ENCODE measurements around the gene CNBD2.
"Not testable (repeated sequence)": the region's sequence is repeated elsewhere in the genome, so short reads cannot be mapped to it uniquely, and the experiment has no call there.

Gene CNBD2

DNA sequence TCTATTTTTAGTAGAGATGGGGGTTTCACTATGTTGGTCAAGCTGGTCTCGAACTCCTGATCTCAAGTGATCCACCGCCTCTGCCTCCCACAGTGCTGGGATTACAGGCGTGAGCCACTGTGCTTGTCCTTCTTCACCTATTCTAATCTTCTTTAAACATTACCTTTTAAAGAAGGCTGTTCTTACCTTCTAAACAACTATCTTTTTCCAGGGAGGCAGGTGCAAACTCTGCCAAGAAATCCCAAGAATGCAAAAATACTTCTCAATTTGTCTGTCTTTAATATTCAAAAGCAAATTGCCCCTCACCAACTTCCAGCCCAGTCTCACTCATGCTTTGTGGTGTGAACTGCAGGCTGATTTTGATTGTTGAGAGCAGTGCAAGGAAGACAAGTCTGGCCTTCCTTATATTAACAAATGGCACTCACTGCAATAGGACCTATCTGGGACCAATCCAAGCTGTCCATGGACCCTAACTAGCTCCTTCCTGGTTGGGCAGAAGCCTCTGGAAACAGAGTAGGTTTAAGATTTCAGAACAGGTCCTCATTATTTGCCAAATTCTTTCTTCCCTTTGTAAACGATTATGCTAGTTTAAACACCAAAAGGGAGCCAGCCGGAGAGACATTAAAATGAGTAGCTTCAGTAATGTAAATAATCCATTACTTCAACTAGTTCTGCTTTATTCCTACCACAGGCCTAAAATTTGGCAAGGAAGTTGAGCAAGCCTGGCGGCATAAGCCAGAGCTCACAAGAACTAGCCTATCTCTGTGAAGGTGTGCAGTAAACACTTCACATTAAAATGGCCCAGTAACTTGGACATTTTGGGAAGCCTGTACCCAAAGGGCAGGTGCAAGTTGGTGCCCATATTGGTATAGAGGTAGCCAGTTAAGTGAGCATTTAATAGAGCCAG is 15.7 kb upstream of the CNBD2 start:
- peak; percentile 37 for DNase-seq (ENCODE audit: low read depth)
- Histone ChIP-seq H3K36me3 (ENCODE audit: control insufficient read depth, insufficient read depth, low read length, severe bottlenecking) (peaks cover 11% of the 10 kb centered on the region), H3K9ac (ENCODE audit: low read length) (peak overlapping the region; percentile 99), H3K4me3 (ENCODE audit: low read length) (peak overlapping the region; percentile 95), H3K27me3 (replicated peaks; ENCODE audit: control insufficient read depth, insufficient read depth, low read length) (no peaks in the 10 kb centered on the region), H3K4me1 (ENCODE audit: control insufficient read depth, insufficient read depth, low read length) (peaks cover 30% of the 10 kb centered on the region), H3K9me3 (ENCODE audit: control insufficient read depth, low read length) (no peaks in the 10 kb centered on the region)

DNA sequence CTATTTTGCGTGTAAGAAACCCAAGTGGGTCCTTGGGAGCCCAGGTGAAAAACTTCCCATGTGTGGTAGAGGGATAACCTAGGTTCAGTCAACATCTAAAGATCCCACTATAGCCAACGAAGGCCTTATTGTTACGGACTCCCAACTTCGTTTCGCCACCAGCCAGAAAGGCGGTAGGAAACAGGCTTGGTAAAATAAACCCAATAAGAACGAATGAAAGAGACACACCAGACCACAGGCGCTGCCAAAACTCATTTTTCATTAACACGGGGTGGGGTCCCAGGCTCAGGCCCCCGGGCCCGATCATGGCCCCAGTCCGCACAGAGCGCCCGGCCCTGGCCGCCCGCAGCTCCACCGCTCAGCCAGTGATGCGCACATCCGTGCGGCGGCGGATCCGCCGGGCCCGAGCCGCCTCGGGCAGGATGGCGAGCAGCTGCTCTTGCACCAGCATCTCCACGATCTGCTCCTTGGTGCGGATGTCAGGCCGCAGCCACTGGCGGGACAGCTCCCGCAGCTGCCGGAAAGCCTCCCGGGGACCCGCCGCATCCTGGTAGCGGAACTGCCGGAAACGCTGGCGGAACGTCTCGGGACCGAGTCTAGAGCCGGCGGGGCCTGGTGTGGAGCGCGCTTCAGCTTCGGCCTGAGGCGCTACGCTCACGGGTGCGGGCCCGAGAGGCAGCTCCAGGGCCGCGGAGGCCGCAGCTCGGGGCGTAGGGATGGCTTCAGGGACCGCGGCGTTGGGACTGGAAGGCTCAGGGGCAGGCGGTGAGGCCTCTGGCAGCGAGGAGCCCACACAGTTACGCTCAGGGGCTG is 14.8 kb upstream of the CNBD2 start:
- Histone ChIP-seq H3K36me3 (ENCODE audit: control insufficient read depth, insufficient read depth, low read length, severe bottlenecking) (peaks cover 4% of the 10 kb centered on the region), H3K4me3 (ENCODE audit: low read length) (peak overlapping the region; percentile 95), H3K9ac (ENCODE audit: low read length) (peak overlapping the region; percentile 99), H3K27me3 (replicated peaks; ENCODE audit: control insufficient read depth, insufficient read depth, low read length) (no peaks in the 10 kb centered on the region), H3K4me1 (ENCODE audit: control insufficient read depth, insufficient read depth, low read length) (peaks cover 24% of the 10 kb centered on the region), H3K9me3 (ENCODE audit: control insufficient read depth, low read length) (no peaks in the 10 kb centered on the region)
- DNase-seq (ENCODE audit: low read depth), result peak; percentile 71

DNA sequence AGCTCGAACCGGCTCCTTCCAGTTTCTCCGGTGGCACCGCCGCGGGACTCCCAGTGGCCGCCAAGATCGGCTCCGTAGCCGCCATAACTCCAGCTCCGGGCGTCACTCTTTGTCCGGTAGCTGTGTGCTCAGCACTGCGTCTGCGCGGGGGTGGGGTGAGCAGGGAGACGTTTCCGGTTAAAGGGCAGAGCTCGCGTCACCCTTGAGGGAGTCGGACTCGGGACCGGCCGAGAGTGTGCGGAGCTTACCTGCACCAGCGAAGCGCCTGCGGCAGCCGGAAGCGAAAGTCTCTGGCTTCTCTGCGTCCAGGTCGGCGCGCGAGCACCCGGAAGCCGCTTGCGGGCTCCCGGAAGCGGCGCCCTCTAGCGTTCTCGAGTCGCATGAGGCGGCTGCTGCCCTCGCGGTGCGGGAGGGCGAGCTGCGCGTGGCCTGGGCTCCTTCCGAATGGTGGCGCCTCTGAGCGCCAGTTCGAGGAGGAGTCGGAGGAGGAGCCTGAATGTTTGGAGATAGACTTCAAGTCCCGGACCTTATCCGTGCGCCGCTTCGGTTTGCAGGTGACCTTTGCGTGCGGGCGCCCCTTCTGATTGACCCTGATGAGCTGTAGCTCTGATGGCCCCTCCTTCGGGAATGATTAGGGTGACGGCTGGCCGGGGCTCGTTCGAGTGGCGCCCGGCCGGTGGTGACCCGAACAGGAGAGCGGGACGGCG is 14.0 kb upstream of the CNBD2 start, which contains the start of gene SCAND1:
SCAND1 (minus strand) TSS at position 303 of the 707 bp plus-strand sequence; CDS start at position 85, 218 bp downstream.
- peaks cover 24% of the 10 kb centered on the region for H3K4me1 ChIP-seq (ENCODE audit: control insufficient read depth, insufficient read depth, low read length)
- H3K27me3 ChIP-seq (replicated peaks; ENCODE audit: control insufficient read depth, insufficient read depth, low read length), result no peaks in the 10 kb centered on the region
- no peaks in the 10 kb centered on the region for H3K9me3 ChIP-seq (ENCODE audit: control insufficient read depth, low read length)
- peak within 1 kb of the TSS; percentile 99 for H3K9ac ChIP-seq (ENCODE audit: low read length)
- H3K36me3 ChIP-seq (ENCODE audit: control insufficient read depth, insufficient read depth, low read length, severe bottlenecking), result no peaks in the 10 kb centered on the region
- peak within 1 kb of the TSS; percentile 95 for H3K4me3 ChIP-seq (ENCODE audit: low read length)
- DNase-seq (ENCODE audit: low read depth), result peak; percentile 99

DNA sequence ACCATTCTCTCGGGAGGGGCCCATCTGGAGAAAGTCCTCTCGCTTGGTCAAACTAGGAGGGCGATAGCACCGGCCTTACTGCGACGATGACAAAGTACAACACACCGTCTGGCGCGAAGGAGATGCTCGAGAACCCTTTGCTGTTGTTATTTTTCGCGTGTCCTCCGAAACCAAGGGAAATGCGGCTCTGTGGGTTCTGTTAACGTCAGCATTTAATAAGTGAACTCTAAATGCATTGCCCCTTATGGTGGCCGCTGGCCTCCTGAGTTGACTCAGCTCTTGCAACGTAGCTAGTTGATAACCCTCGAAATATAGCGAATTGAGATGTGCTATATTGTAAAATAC is 13.5 kb upstream of the CNBD2 start:
- Histone ChIP-seq H3K9me3 (ENCODE audit: control insufficient read depth, low read length) (no peaks in the 10 kb centered on the region), H3K4me3 (ENCODE audit: low read length) (peak overlapping the region; percentile 95), H3K9ac (ENCODE audit: low read length) (peak overlapping the region; percentile 99), H3K27me3 (replicated peaks; ENCODE audit: control insufficient read depth, insufficient read depth, low read length) (no peaks in the 10 kb centered on the region), H3K4me1 (ENCODE audit: control insufficient read depth, insufficient read depth, low read length) (peaks cover 24% of the 10 kb centered on the region), H3K36me3 (ENCODE audit: control insufficient read depth, insufficient read depth, low read length, severe bottlenecking) (no peaks in the 10 kb centered on the region)
- peak; percentile 66 for DNase-seq (ENCODE audit: low read depth)

DNA sequence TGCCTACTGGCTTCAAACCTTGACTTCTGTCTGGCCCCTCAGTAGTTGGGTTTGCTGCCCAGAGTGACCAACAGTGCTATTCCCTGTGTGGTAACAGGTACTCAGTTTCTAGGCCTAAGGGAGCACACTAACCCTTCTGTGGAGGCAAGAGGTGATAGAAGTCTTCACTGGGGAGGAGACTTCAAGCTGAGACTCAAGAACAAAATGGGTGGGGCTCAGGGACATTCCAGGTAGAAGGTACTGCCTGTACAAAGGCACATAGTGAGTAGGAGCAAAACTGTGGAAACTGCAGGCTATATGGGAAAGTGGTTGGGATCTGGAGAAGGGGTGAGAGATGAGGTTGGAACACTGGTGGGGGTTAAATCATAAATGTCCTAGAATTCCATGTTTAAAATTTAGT is 11.8 kb upstream of the CNBD2 start:
- H3K36me3 ChIP-seq (ENCODE audit: control insufficient read depth, insufficient read depth, low read length, severe bottlenecking), result no peaks in the 10 kb centered on the region
- no peaks in the 10 kb centered on the region for H3K27me3 ChIP-seq (replicated peaks; ENCODE audit: control insufficient read depth, insufficient read depth, low read length)
- no peak for DNase-seq (ENCODE audit: low read depth)
- no peak overlapping the region for H3K4me3 ChIP-seq (ENCODE audit: low read length)
- no peak overlapping the region for H3K9ac ChIP-seq (ENCODE audit: low read length)
- peaks cover 24% of the 10 kb centered on the region for H3K4me1 ChIP-seq (ENCODE audit: control insufficient read depth, insufficient read depth, low read length)
- no peaks in the 10 kb centered on the region for H3K9me3 ChIP-seq (ENCODE audit: control insufficient read depth, low read length)

DNA sequence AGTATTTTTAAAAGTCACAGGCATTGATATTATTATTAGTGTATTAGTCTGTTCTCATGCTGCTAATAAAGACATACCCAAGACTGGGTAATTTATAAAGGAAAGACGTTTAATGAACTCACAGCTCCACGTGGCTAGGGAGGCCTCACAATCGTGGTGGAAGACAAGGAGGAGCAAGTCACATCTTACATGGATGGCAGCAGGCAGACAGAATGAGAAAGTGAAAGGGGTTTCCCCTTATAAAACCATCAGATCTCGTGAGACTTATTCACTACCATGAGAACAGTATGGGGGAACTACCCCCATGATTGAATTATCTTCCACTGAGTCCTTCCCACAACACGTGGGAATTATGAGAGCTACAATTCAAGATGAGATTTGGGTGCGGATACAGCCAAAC is 9.1 kb upstream of the CNBD2 start:
- DNase-seq (ENCODE audit: low read depth); H3K36me3 ChIP-seq (ENCODE audit: control insufficient read depth, insufficient read depth, low read length, severe bottlenecking); H3K9me3 ChIP-seq (ENCODE audit: control insufficient read depth, low read length); H3K4me1 ChIP-seq (ENCODE audit: control insufficient read depth, insufficient read depth, low read length); H3K9ac ChIP-seq (ENCODE audit: low read length); H3K27me3 ChIP-seq (replicated peaks; ENCODE audit: control insufficient read depth, insufficient read depth, low read length); H3K4me3 ChIP-seq (ENCODE audit: low read length): not testable (repeated sequence)

DNA sequence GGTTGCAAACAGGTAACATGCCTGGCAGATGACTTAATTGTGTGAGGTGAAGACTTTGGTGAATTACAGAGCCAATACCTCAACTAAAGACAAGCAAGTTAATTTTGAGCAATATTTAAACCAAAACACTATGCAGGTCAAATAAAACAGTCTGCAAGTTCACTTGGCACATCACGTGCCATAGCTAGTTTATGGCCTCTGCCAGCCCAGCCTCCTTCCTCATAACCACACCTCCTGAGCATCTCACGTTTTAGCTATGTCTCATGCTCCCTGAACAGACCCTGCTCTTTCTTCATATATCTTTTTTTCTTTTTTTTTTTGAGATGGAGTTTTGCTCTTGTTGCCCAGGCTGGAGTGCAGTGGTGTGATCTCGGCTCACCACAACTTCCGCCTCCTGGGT is 4.5 kb upstream of the CNBD2 start:
- no peak overlapping the region for H3K4me3 ChIP-seq (ENCODE audit: low read length)
- no peak overlapping the region for H3K9ac ChIP-seq (ENCODE audit: low read length)
- no peak for DNase-seq (ENCODE audit: low read depth)
- H3K27me3 ChIP-seq (replicated peaks; ENCODE audit: control insufficient read depth, insufficient read depth, low read length), result no peaks in the 10 kb centered on the region
- no peaks in the 10 kb centered on the region for H3K4me1 ChIP-seq (ENCODE audit: control insufficient read depth, insufficient read depth, low read length)
- H3K36me3 ChIP-seq (ENCODE audit: control insufficient read depth, insufficient read depth, low read length, severe bottlenecking), result no peaks in the 10 kb centered on the region
- H3K9me3 ChIP-seq (ENCODE audit: control insufficient read depth, low read length), result no peaks in the 10 kb centered on the region

DNA sequence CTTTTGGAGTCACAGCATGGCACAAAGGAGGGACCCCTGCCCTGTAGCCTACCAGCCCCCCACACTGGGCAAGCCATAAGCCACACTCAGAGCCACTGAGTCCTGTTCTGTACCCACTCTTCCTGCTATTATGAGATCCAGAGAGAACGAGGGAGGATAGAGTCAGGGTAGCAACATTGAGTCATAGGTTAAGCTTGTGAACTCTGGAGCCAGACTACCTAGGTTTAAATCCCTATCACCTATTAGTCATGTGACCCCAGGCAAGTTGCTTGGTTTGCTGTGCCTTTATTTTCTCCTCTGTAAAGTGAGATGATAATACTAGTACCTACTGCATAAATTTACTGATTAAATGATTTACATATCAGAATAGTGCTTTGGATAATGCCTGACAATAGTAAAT is 540 bp downstream of the CNBD2 start:
- Histone ChIP-seq H3K4me1 (ENCODE audit: control insufficient read depth, insufficient read depth, low read length) (no peaks in the 10 kb centered on the region), H3K9ac (ENCODE audit: low read length) (no peak overlapping the region), H3K36me3 (ENCODE audit: control insufficient read depth, insufficient read depth, low read length, severe bottlenecking) (no peaks in the 10 kb centered on the region), H3K9me3 (ENCODE audit: control insufficient read depth, low read length) (no peaks in the 10 kb centered on the region), H3K27me3 (replicated peaks; ENCODE audit: control insufficient read depth, insufficient read depth, low read length) (no peaks in the 10 kb centered on the region), H3K4me3 (ENCODE audit: low read length) (no peak overlapping the region)
- no peak for DNase-seq (ENCODE audit: low read depth)

DNA sequence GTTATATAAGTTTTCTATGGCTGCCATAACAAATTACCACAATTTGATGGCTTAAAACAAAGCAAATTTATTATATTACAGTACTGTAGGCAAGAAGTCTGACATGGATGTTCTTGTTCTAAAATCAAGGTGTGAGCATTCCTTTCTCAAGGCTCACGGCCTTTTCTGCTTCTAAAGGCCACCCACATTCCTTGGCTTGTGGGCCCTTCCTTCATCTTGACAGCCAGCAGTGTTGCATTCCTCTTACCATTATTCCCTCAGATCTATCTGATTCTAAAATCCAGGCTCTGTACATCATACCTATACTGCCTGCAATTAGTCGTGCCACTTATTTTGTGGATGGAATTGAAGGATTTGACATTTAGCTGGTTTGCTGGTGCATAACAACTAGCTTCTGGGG is 3.6 kb downstream of the CNBD2 start:
- H3K4me3 ChIP-seq (ENCODE audit: low read length), result no peak overlapping the region
- no peaks in the 10 kb centered on the region for H3K27me3 ChIP-seq (replicated peaks; ENCODE audit: control insufficient read depth, insufficient read depth, low read length)
- no peaks in the 10 kb centered on the region for H3K36me3 ChIP-seq (ENCODE audit: control insufficient read depth, insufficient read depth, low read length, severe bottlenecking)
- no peak overlapping the region for H3K9ac ChIP-seq (ENCODE audit: low read length)
- no peaks in the 10 kb centered on the region for H3K9me3 ChIP-seq (ENCODE audit: control insufficient read depth, low read length)
- peaks cover 7% of the 10 kb centered on the region for H3K4me1 ChIP-seq (ENCODE audit: control insufficient read depth, insufficient read depth, low read length)
- no peak for DNase-seq (ENCODE audit: low read depth)

DNA sequence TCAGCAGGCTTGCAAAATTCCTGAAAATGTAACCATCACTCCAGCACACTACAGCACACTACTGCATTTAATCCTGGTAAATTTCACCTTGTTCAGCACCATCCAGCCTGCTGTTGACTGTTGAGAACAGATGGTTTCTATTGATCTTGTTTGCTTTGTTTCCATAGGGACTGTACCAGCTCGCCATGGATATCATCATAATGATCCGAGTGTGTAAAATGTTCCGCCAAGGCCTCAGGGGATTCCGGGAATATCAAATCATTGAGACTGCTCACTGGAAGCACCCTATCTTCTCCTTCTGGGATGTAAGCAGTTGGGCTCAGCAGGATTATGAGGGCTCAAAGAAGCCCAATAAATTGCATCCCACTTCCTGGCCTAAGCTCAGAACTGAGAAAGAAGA is 4.1 kb downstream of the CNBD2 start:
- Histone ChIP-seq H3K27me3 (replicated peaks; ENCODE audit: control insufficient read depth, insufficient read depth, low read length) (no peaks in the 10 kb centered on the region), H3K4me1 (ENCODE audit: control insufficient read depth, insufficient read depth, low read length) (peaks cover 11% of the 10 kb centered on the region), H3K36me3 (ENCODE audit: control insufficient read depth, insufficient read depth, low read length, severe bottlenecking) (no peaks in the 10 kb centered on the region), H3K9me3 (ENCODE audit: control insufficient read depth, low read length) (no peaks in the 10 kb centered on the region), H3K4me3 (ENCODE audit: low read length) (no peak overlapping the region), H3K9ac (ENCODE audit: low read length) (no peak overlapping the region)
- peak; percentile 29 for DNase-seq (ENCODE audit: low read depth)

DNA sequence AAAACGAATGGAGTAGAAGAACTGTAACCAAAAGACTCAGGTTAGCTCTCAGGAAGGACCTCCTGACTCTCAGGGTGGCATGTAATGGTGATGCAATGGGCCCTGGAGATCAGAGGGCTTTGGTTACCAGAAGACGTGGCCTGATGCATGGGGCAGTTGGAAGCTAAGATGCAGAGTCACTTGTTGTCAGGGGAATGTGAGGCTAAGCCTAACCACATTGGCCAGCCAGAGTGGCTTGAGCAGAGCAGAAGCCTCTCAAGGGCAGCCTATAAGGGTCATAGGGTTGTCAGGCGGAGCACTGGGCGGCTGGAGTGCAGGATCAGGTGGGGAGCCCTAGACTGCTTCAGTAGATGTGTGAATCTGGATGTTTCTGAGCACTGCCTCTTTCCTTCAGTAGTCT is 5.9 kb downstream of the CNBD2 start:
- H3K4me1 ChIP-seq (ENCODE audit: control insufficient read depth, insufficient read depth, low read length), result peaks cover 29% of the 10 kb centered on the region
- H3K27me3 ChIP-seq (replicated peaks; ENCODE audit: control insufficient read depth, insufficient read depth, low read length), result no peaks in the 10 kb centered on the region
- no peaks in the 10 kb centered on the region for H3K9me3 ChIP-seq (ENCODE audit: control insufficient read depth, low read length)
- DNase-seq (ENCODE audit: low read depth), result no peak
- no peak overlapping the region for H3K9ac ChIP-seq (ENCODE audit: low read length)
- H3K36me3 ChIP-seq (ENCODE audit: control insufficient read depth, insufficient read depth, low read length, severe bottlenecking), result no peaks in the 10 kb centered on the region
- no peak overlapping the region for H3K4me3 ChIP-seq (ENCODE audit: low read length)
